Dermis microvascular lymphatic vessel endothelial cell (primary cell): ENCODE measurements around the gene SLC29A2. TPM values are rescaled to one million over a fixed set of nuclear protein-coding genes. Genes with fewer than 3 reads are reported as not detected.
A peak's percentile ranks its signal among the peaks of the same experiment; 100 is the strongest.
"Not testable (repeated sequence)": the region's sequence is repeated elsewhere in the genome, so short reads cannot be mapped to it uniquely, and the experiment has no call there.

Experiments used
- DNase-seq, 2 donors: peaks; one replicate each; pipeline versions ENCODE4 v3.0.0 to v3.0.0-alpha.2; 2010; ENCODE audit warnings: low read depth in 2 of 2
- total RNA-seq: library from RNA; depleted of rRNA; stranded (reverse); fragments of >200 nt; gene quantifications from 2 replicates; pipeline ENCODE4 v1.2.1, GENCODE V29; 2014

SLC29A2 gene
- total RNA-seq, 1 donor from 2014 or later = 0.77 TPM

- DNase-seq = not testable (repeated sequence)
These were observed 51.3 kb downstream of the SLC29A2 start for GRCh38 chr11:66320289-66320688.

DNA sequence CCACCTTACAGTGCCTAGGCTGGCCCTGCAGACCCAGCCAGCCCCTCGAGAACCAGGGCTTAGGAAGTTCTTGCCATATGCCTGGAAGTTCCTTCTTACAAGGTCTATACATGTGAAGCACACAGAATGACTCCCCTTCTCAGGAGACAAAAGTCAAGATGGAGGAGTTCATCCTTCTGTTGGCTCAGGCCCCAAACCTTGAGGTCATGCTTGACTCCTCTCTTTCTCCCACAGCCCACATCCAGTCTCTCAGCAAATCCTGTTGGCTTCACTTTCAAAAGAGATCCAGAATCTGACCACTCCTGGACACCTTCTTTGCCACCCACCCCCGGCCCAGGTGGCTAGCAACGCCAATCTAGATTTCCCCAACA is 53.0 kb downstream of the SLC29A2 start:
- no peak for DNase-seq

DNA sequence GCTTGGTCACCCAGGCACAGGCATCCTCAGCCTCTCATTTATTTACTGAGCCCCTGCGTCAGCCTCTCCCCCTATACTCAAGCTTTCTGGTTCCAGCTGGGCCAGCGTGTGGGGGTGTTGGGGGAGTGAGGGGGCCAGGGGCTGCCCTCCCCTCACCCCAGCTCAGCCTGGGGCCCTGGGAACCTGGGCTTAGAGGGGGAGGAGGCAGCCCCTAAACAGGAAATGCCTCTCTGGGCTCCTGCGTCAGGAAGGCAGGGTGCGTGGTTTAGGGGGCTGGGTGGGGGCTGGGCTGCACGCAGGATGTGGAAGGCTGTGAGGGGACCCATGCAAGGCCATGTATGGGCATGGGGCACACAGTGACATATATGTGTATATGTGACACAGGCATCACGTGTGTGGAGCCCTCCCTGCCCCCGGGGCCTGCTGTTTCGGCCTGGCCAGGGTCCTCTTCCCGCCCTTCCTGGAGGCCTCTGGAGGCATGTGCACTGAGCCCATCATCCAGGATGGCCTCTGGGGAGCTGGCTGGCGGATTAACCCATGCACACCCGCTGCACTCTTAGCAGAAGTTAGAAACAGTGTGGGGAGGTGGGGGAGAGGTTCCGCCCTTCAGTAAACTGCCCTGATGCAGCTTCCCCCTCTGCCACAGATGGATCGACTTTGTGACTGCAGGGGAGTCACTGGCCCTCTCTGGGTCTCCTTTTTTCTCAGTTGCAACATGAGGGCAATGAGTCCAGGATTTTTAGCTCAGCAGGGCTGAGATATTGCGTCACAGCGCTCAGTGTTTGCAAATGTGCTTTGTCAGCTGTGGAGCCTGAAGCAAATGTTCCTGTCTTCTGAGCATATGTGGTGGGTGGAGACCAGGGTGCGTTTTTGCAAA is 53.6 kb downstream of the SLC29A2 start:
- no peak for DNase-seq

DNA sequence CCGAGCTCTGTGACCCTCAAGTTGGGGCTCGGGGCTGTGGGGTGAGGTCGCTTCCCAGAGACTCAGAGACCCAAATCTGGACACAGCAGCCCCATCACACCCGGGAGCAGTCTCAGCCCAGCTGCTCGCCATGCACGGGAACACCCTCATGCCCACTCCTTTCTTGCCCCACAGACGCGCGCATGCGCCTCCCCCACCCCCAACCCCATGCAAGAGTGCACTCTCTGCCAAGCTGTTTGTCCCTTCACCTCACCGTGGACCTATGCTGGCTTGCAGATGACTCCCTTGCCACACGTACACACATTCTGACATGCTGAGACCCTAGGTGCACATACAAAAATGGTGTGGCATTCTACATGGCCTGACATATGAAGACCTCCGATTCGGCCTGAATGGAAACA is 54.2 kb downstream of the SLC29A2 start:
- DNase-seq = no peak

DNA sequence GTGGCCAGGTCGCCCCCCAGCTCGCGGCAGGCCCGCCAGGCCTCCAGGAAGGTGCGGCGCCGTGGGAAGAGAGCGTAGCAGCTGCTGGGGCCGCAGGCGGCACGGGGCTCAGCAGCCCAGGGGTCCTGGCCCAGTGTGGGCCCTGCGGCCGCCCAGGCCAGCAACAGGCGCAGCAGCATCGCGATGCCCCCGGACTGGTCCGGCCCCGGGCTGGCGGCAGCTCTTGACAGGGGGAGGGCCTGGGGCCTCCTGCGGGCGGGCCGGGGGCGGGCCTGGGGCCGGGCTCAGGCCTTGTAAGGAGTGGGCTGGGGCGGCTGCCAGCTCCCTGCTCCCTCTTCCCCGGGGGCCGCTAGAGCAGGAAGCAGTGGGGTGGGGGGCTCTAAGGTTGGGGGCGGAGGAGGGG is 54.7 kb downstream of the SLC29A2 start, which contains the start of gene CD248:
Gene CD248, minus strand, starts transcription at position 196 of the 403 bp plus-strand sequence. Its CDS starts 17 bp downstream, at position 179.
- DNase-seq = peak in 1 of 2 donors; percentile 36

GRCh38 chr11:66315921-66316811 is 55.4 kb downstream of the SLC29A2 start:
- DNase-seq = no peak

- no peak for DNase-seq
These were observed 56.1 kb downstream of the SLC29A2 start for GRCh38 chr11:66315498-66315885.

DNA sequence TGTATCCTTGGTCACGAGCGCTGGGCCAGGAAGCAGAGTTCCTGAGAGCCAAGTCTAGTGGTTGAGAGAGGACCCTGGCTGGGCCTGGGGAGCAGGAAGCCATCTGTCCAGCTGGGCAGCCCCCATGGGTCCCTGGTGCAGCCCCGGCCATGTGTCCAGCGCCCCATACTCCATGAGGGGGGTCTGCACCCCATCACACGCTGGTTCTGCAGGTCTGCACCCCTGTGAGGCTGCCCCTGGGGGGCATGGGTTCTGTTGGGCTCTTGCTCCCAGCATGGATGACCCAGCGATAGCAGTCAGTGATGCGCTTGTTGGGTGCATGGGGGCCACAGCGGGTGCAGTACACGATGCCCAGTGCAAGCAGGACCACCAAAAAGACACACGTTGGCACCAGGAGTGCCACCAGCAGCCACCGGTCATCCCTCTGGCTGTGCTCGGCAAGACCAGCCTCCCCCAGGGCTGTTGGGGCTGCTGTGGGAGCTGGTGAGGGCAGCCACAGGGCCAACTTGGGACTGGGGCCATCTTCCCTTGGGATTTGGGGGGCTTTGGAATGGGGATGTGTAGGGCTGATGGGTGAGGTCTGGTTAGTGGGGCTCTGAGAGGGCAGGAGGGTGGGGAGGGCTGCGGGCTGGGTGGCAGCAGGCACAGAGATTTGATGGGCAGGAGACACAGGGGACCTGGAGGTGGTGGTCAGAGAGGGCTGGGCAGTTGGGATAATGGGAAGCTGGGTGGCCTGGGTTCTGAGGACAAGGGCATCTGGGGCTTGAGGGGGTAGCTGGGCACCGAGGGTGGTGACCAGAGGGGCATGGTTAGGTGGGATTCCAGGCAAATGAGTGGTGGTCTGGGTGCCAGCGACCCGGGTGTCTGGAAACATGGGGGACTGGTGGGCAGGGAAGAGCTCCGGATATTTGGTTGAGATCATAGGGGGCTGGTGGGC is 56.7 kb downstream of the SLC29A2 start:
- DNase-seq = no peak

DNA sequence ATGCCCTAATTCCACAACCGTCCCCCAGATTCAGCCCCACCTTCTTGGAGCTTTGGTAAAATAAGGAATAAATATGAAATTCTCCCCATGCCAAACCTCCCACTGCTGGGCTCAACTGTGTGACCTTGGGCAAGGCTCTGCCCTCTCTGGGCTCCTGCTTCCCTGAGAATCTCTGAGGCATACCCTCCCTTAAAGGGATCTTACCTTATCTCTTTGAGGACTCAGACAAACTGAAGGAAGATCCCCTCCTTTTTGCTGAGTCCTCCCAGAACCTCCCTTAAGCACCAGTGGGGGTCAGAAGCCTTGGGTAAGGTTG is 57.4 kb downstream of the SLC29A2 start:
- DNase-seq = no peak

DNA sequence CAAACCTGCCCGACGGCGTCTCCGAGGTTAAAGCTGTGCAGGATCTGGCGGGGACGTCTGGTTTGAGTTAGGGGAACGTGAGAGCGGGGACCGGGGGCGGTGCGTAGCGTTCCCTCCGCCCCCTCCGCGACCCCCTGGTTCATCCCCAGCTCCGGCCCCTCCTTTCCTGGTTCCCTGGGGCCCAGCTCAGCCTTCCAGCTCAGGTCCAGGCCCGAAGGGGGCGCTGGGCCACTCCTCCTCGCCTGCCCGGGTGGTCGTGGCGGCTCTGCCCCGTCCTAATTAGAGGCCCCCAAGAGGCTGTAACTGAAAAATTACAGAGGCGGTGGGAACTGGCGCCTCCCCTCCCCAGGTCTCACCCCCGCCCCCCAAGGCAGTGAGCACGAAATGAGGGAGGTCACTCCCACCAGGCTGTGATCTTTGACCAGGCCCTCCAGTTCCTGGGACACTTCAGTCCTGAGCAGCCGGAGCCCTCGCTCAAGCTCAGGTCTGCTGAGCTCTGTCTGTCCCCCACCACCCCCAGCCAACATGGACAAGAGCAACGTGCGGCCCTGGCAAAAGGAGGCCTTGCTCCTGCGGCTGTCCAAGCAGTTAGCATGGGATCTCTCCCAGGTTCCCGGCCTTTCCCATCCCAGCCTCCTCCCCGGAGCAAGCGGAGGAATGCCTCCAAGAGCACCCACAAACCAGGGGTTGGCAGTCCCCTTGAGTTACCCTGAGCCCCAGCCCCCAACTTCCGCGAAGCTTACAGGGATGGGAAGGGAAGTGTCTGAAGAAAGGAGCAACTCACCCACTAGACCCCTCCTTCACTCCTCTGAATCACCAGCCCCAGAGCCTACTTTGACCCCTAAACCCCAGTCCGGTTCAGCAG is 58.0 kb downstream of the SLC29A2 start:
- no peak for DNase-seq

DNA sequence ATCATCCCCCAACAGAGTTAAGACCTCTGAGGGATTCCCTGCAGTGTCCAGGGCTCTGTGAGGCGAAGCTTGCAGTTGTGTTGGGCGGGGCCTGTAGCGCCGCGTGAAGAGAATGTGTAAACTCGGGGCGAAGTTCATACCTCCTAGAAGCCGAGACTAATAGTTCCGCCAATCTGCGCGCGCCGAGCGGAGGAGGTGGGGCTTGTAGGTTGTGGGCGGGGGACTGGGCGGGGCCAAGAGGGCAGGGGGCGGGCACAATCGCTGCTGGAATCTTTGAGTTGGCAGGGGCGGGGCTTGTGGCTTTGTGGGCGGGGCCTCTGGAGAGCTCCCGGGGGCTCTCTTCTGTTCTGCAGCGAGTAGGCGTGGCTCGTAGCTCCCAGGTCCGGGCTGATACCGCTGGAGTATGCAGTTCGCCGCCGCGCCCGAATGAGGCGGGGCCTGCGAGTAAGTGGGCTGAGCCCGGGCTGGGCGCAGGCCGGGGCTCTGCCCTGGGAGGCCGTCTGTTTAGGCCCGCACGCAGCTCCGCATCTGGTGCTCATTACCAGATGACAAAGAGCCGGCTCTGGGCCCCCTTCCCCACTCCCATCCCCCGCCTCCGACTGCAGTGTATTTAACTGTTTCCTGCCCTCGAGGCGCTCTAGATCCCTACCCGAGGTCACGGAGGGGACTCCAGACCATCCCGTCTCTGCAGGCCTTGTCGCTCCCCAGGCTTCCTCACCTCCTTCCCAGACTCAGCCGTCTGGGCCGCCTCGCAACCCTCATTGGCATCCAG is 58.8 kb downstream of the SLC29A2 start:
- peak; percentile 87 to 97 for DNase-seq

Other genes with a start within 250 kb of the SLC29A2 start
- 8.5 and 9.9 TPM in 2 replicates for gene KLC2, start 114.1 kb downstream of the SLC29A2 start, total RNA-seq
- 64.3 and 98.1 TPM in 2 replicates for gene RAB1B, start 103.1 kb downstream of the SLC29A2 start, total RNA-seq
- 0.25 TPM in 1 of 2 replicates, not detected in the other for gene CNIH2, start 93.6 kb downstream of the SLC29A2 start, total RNA-seq
- 123 and 146 TPM in 2 replicates for gene YIF1A, start 82.6 kb downstream of the SLC29A2 start, total RNA-seq
- under 0.01 TPM in 1 of 2 replicates, not detected in the other for gene TMEM151A, start 79.9 kb downstream of the SLC29A2 start, total RNA-seq
- gene CD248, start 54.7 kb downstream of the SLC29A2 start, total RNA-seq = under 0.01 and 0.13 TPM in 2 replicates
- 4.7 and 5.9 TPM in 2 replicates for gene RIN1, start 35.3 kb downstream of the SLC29A2 start, total RNA-seq
- 53.1 and 53.7 TPM in 2 replicates for gene BRMS1, start 26.7 kb downstream of the SLC29A2 start, total RNA-seq
- gene B4GAT1, start 24.1 kb downstream of the SLC29A2 start, total RNA-seq = 18.7 and 21.0 TPM in 2 replicates
- not detected in 2 replicates for gene NPAS4, start 49.3 kb upstream of the SLC29A2 start, total RNA-seq
- gene MRPL11, start 67.1 kb upstream of the SLC29A2 start, total RNA-seq = 29.2 and 37.5 TPM in 2 replicates
- 3.3 and 5.9 TPM in 2 replicates for gene PELI3, start 95.1 kb upstream of the SLC29A2 start, total RNA-seq
- 49.9 and 56.0 TPM in 2 replicates for gene DPP3, start 108.7 kb upstream of the SLC29A2 start, total RNA-seq
- 11.3 and 23.0 TPM in 2 replicates for gene BBS1, start 138.9 kb upstream of the SLC29A2 start, total RNA-seq
- gene ZDHHC24, start 174.3 kb upstream of the SLC29A2 start, total RNA-seq = 11.8 and 21.0 TPM in 2 replicates
- under 0.01 TPM in 2 replicates for gene ACTN3, start 175.1 kb upstream of the SLC29A2 start, total RNA-seq
- 13.4 and 45.5 TPM in 2 replicates for gene CTSF, start 196.8 kb upstream of the SLC29A2 start, total RNA-seq
- gene CCDC87, start 221.3 kb upstream of the SLC29A2 start, total RNA-seq = 0.13 TPM in 2 replicates
- gene CCS, start 221.4 kb upstream of the SLC29A2 start, total RNA-seq = 28.0 and 34.6 TPM in 2 replicates
- gene RBM14, start 244.9 kb upstream of the SLC29A2 start, total RNA-seq = 19.6 and 21.5 TPM in 2 replicates